Neutrophil (primary cell): ENCODE measurements around the gene RDH16.

ENCODE experiments used
- H3K27ac ChIP-seq: fragments of 200-600 bp; sonication (generic); 2 replicates; pipeline ENCODE4 v1.5.1; 2016; ENCODE audit warnings: mild to moderate bottlenecking, moderate library complexity
- H3K27me3 ChIP-seq: fragments of 200-600 bp; sonication (generic); 2 replicates; pipeline ENCODE4 v1.6.0; 2016; ENCODE audit warnings: mild to moderate bottlenecking
- H3K36me3 ChIP-seq: fragments of 200-600 bp; sonication (generic); 2 replicates; pipeline ENCODE4 v1.5.1; 2017
- H3K4me1 ChIP-seq, 2 experiments: fragments of 200-600 bp in 1 of 2; sonication (generic) in 1 of 2; 1 replicate in 1 of 2; 2 replicates in 1 of 2; pipeline versions ENCODE4 v1.5.1 to v1.6.1; 2013 to 2016; ENCODE audit warnings: low read depth in 1 of 2, low read length in 1 of 2, mild to moderate bottlenecking in 1 of 2, moderate library complexity in 1 of 2; ENCODE audit not compliant: control insufficient read depth in 1 of 2, insufficient read depth in 1 of 2
- H3K4me3 ChIP-seq, 2 experiments: fragments of 200-600 bp in 1 of 2; sonication (generic) in 1 of 2; 1 replicate in 1 of 2; 2 replicates in 1 of 2; pipeline ENCODE4 v1.5.1; 2013 to 2016; ENCODE audit warnings: low read depth in 1 of 2, low read length in 1 of 2, mild to moderate bottlenecking in 1 of 2, moderate library complexity in 1 of 2
- H3K9me3 ChIP-seq: fragments of 200-600 bp; sonication (generic); 2 replicates; pipeline ENCODE4 v1.5.1; 2016
- TF ChIP-seq, protein P1 (sequence below): fragments of 200-600 bp; sonication (generic); IDR thresholded peaks from 2 replicates; pipeline ENCODE4 v1.5.1; 2016; ENCODE audit warnings: antibody characterized with exemption

The RDH16 gene

DNA sequence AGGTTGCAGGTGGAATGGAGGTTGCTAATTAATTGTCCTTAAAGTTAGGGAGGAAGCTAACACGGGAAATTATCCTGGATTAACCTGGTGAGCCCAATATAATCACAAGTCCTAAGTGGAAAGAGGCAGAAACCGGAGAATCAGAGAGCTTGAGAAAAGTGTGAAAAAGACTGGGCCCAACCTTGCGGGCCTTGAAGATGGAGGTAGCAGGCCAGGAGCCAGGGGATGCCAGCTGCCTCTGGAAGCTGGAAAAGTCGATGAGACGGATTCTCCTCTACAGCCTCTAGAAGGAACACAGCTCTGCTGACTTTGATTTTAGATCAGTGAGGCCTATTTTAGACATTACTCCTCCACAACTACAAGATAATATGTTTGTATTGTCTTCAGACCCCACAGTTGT is 25.3 kb downstream of the RDH16 start:
- no peak overlapping the region for H3K27ac ChIP-seq
- no peaks in the 10 kb centered on the region for H3K36me3 ChIP-seq
- no peak overlapping the region for H3K4me3 ChIP-seq
- peaks cover 4 to 15% of the 10 kb centered on the region in 2 experiments for H3K4me1 ChIP-seq
- no peaks in the 10 kb centered on the region for H3K27me3 ChIP-seq
- TF ChIP-seq, protein P1, sequence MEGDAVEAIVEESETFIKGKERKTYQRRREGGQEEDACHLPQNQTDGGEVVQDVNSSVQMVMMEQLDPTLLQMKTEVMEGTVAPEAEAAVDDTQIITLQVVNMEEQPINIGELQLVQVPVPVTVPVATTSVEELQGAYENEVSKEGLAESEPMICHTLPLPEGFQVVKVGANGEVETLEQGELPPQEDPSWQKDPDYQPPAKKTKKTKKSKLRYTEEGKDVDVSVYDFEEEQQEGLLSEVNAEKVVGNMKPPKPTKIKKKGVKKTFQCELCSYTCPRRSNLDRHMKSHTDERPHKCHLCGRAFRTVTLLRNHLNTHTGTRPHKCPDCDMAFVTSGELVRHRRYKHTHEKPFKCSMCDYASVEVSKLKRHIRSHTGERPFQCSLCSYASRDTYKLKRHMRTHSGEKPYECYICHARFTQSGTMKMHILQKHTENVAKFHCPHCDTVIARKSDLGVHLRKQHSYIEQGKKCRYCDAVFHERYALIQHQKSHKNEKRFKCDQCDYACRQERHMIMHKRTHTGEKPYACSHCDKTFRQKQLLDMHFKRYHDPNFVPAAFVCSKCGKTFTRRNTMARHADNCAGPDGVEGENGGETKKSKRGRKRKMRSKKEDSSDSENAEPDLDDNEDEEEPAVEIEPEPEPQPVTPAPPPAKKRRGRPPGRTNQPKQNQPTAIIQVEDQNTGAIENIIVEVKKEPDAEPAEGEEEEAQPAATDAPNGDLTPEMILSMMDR, result no peak
- H3K9me3 ChIP-seq, result no peaks in the 10 kb centered on the region

DNA sequence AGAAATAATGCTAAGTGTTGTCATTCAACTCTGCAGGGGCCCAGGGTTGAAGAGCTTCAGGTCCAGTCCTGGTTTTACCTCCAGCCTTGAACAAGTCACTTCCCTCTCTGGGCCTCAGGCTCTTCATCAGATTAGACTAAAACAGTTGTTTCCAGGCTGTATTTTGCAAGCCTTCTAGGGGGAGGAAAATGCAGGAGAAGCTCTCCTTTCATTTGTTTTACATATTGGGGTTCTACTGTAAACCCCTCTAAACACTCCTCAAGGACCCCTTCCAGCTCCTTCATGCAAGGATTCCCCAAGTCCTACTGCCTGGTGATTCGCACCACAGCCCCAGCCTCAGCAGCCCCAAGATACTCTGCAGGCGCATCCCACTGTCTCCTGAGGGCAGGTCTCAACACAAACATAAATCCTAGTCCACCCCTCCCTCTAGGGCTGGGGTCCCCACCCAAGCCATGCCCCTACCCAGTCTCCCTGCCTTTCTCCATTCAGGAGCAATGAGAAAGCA is 25.9 kb downstream of the RDH16 start:
- H3K27me3 ChIP-seq, result no peaks in the 10 kb centered on the region

DNA sequence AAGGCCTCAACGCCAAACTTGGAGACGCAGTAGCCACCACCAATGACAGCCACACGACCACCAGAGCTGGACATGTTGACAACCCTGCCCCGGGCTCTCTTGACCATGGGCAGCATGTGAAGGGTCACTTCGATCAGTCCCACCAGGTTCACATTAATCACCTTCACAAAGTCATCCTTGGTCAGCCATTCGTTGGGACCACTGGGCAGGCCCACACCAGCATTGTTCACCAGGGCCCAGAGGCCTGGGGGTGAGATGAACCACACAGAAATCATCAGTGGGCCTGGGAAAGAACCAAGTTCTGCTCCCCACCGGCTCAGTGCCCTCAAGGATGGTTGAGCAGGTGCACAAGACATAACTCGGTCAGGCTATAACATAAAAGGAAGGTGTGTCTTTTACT is 27.2 kb downstream of the RDH16 start:
- Histone ChIP-seq H3K4me1 (peaks cover 4 to 15% of the 10 kb centered on the region in 2 experiments), H3K36me3 (no peaks in the 10 kb centered on the region), H3K27ac (no peak overlapping the region), H3K9me3 (no peaks in the 10 kb centered on the region), H3K4me3 (no peak overlapping the region), H3K27me3 (no peaks in the 10 kb centered on the region)
- TF ChIP-seq, protein P1, result no peak

More for the DNA sequence above, 25.9 kb downstream of the RDH16 start:
- no peaks in the 10 kb centered on the region for H3K9me3 ChIP-seq
- H3K4me3 ChIP-seq, result no peak overlapping the region
- TF ChIP-seq, protein P1, result no peak
- no peak overlapping the region for H3K27ac ChIP-seq
- peaks cover 4 to 15% of the 10 kb centered on the region in 2 experiments for H3K4me1 ChIP-seq
- H3K36me3 ChIP-seq, result no peaks in the 10 kb centered on the region

DNA sequence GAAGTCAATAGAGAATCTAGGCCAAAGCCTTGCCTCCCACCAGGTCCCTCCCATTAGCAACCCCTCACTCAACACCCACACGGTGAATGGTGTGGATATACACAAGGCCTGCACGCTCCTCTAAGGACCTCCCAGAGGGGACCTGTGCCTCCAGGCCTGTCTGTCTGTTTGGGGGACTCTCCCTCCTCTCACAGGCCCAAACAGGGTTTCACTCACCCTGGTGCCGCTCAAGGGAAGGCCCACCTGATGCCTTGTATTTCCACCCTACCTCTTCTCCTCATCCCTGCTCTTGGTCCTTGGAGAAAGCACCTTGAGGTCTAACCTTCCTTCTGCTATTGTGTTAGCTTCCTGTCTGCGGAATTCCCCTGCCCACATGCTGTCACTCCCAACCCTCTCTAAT is 27.6 kb downstream of the RDH16 start:
- Histone ChIP-seq H3K27me3 (no peaks in the 10 kb centered on the region), H3K36me3 (no peaks in the 10 kb centered on the region), H3K9me3 (no peaks in the 10 kb centered on the region), H3K4me3 (no peak overlapping the region), H3K4me1 (peaks cover 4 to 15% of the 10 kb centered on the region in 2 experiments), H3K27ac (no peak overlapping the region)
- TF ChIP-seq, protein P1, result no peak

DNA sequence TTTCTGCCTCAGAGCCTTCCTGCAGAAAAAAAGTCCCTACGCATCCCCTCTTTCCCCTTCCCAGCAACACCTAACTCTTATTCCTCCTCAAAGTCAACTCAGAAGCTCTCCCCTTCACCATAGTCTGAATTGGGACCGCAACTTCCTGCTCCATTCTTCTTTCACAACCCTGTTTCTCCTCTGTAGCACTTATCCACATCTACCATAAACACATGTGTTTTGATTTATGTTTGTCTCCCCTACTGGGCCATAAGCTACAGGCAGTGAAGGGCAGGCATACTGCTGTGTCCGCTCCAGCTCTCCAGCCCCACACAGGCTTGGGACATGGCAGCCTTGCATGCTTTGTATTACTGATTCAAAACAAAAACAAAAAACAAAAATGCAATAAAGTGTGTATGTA is 29.1 kb downstream of the RDH16 start:
- Histone ChIP-seq H3K4me3 (no peak overlapping the region), H3K36me3 (no peaks in the 10 kb centered on the region), H3K27ac (no peak overlapping the region), H3K4me1 (peaks cover 4 to 15% of the 10 kb centered on the region in 2 experiments), H3K9me3 (no peaks in the 10 kb centered on the region), H3K27me3 (no peaks in the 10 kb centered on the region)
- TF ChIP-seq, protein P1, result no peak

DNA sequence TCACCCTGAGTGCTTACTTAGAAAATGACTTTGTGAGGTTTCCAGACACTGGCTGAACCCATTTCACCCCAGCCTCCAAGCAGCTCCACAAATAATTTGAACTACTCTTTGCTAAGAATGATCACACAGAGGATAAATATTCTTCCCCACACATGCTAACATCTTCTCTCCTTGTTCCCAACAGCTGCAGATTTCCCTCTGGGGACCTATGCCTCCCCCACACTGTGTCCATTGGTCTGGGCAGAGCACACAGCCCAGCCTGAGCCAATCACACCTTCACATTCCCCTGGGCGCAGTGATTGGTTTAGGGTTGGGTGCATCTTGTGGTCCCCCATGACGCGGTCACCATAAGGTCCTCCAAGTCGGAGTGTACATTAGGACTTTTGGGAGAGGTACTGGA is 30.1 kb downstream of the RDH16 start:
- Histone ChIP-seq H3K4me1 (peaks cover 0 to 6% of the 10 kb centered on the region in 2 experiments), H3K9me3 (no peaks in the 10 kb centered on the region), H3K4me3 (no peak overlapping the region), H3K36me3 (no peaks in the 10 kb centered on the region), H3K27ac (no peak overlapping the region), H3K27me3 (no peaks in the 10 kb centered on the region)
- TF ChIP-seq, protein P1, result no peak
